ENCODE data around the gene SEMA4B. TPM values are rescaled to one million over a fixed set of nuclear protein-coding genes. Genes with fewer than 3 reads are reported as not detected.

SEMA4B gene
- total and polyA plus RNA-seq, 2 of the 8 experiments (the other 6 are each of a cell fraction or from before 2014, with no cell fraction given): 42.7 to 43.0 TPM

GRCh38 chr15:90167121-90167520 lies 34.0 kb upstream of the SEMA4B start:
- DNase-seq (ENCODE audit: low read depth in 1 of 2, low spot score in 2 of 2) (no peak), FAIRE-seq (no peak)
- H3K56ac ChIP-seq (replicated peaks; ENCODE audit: insufficient read length, low read depth, low read length): no peak overlapping the region
- H3K4me1 ChIP-seq (replicated peaks in 1 of 4; ENCODE audit: control insufficient read depth in 3 of 4, insufficient read depth in 4 of 4, low read length in 3 of 4): peaks cover 0 to 2% (median 0%) of the 10 kb centered on the region in 4 experiments; a peak in 1 of 7 replicates
- no peak overlapping the region for H3K4ac ChIP-seq (replicated peaks; ENCODE audit: insufficient read length, low read depth, low read length)
- WGBS, 2 experiments (ENCODE audit: extremely low coverage in 1 of 2, insufficient coverage in 1 of 2, insufficient read length in 1 of 2, insufficient replicate concordance in 2 of 2, low coverage in 1 of 2, low lambda C conversion rate in 2 of 2, missing lambda C conversion rate in 1 of 2): 92% methylated on average over 4 of the region's 4 CpGs; no CpG with 5 or more reads in 1 of the 2 experiments
- ChIA-PET POLR2A (ENCODE audit: partially characterized antibody) (no interaction called here), CTCF (ENCODE audit: partially characterized antibody) (interaction anchor here (1.0 to 2.1 kb wide), 4 partner anchors 15 to 718 kb away, joined by 3 to 6 read pairs (median 3); no protein-coding TSS in a partner anchor)
- H3K9me3 ChIP-seq (ENCODE audit: insufficient read depth in 2 of 2, low read depth in 1 of 2, low read length in 1 of 2): no peaks in the 10 kb centered on the region
- H4K20me1 ChIP-seq (replicated peaks in 1 of 2; ENCODE audit: control insufficient read depth in 1 of 2, insufficient read depth in 2 of 2, low read length in 2 of 2): no peaks in the 10 kb centered on the region
- no peak overlapping the region for H2BK5ac ChIP-seq (ENCODE audit: low read depth, low read length)
- no peak overlapping the region for H4K8ac ChIP-seq (ENCODE audit: extremely low read depth, insufficient read depth, low read length)
- H3K4me3 ChIP-seq (ENCODE audit: extremely low read depth in 1 of 4, insufficient read depth in 2 of 4, low read depth in 3 of 4, low read length in 4 of 4): no peak overlapping the region
- H3K23ac ChIP-seq (ENCODE audit: insufficient read length): no peak overlapping the region
- H3K9ac ChIP-seq (replicated peaks in 1 of 4; ENCODE audit: extremely low read depth in 1 of 4, low read depth in 3 of 4, low read length in 3 of 4): no peak overlapping the region
- H2BK20ac ChIP-seq (ENCODE audit: low read length): no peak overlapping the region
- H4K5ac ChIP-seq (ENCODE audit: insufficient read length, low read depth, low read length): no peak overlapping the region
- H2AFZ ChIP-seq (ENCODE audit: low read length): no peak overlapping the region
- no peaks in the 10 kb centered on the region for H3K79me1 ChIP-seq (ENCODE audit: low read depth, low read length)
- H3K27me3 ChIP-seq (replicated peaks in 1 of 4; ENCODE audit: control insufficient read depth in 3 of 4, extremely low read depth in 1 of 4, insufficient read depth in 3 of 4, low read length in 3 of 4): no peaks in the 10 kb centered on the region
- no peak overlapping the region for H3K18ac ChIP-seq (ENCODE audit: extremely low read depth, low read length)
- H3K79me2 ChIP-seq (ENCODE audit: control insufficient read depth in 1 of 2, insufficient read depth in 2 of 2, low read length in 2 of 2): no peaks in the 10 kb centered on the region
- H3K4me2 ChIP-seq (ENCODE audit: insufficient read depth in 1 of 2, low read depth in 2 of 2, low read length in 2 of 2): no peak overlapping the region
- TF ChIP-seq JUN (IDR thresholded peaks at IDR 0.05; ENCODE audit: low read depth, low read length) (no peak), CHD2 (IDR thresholded peaks at IDR 0.05; ENCODE audit: low read length) (no peak)
- TF ChIP-seq, protein P1, sequence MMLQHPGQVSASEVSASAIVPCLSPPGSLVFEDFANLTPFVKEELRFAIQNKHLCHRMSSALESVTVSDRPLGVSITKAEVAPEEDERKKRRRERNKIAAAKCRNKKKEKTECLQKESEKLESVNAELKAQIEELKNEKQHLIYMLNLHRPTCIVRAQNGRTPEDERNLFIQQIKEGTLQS (IDR thresholded peaks at IDR 0.05; ENCODE audit: insufficient read depth, low read depth, low read length): no peak
- H2BK120ac ChIP-seq (replicated peaks; ENCODE audit: low read depth, low read length): no peak overlapping the region
- H2AK5ac ChIP-seq (ENCODE audit: low read depth, low read length): no peak overlapping the region
- H3K27ac ChIP-seq (ENCODE audit: low read depth, low read length): no peak overlapping the region
- no peak overlapping the region for H4K91ac ChIP-seq (replicated peaks; ENCODE audit: insufficient read length, low read length)
- no peaks in the 10 kb centered on the region for H3K23me2 ChIP-seq (ENCODE audit: low read depth, low read length)
- H3K36me3 ChIP-seq (ENCODE audit: control insufficient read depth in 2 of 4, insufficient read depth in 4 of 4, low read length in 3 of 4): no peaks in the 10 kb centered on the region
- no peak overlapping the region for H2BK12ac ChIP-seq (ENCODE audit: low read depth, low read length)
- H3K14ac ChIP-seq (ENCODE audit: insufficient read length): no peak overlapping the region
- H2BK15ac ChIP-seq (ENCODE audit: low read length): no peak overlapping the region
